Osteoblast (primary cell): ENCODE data around the gene ADD2. TPM values are rescaled to one million over a fixed set of nuclear protein-coding genes. Genes with fewer than 3 reads are reported as not detected.

Experiments used
- DNase-seq: peaks from one replicate; pipeline ENCODE4 v3.0.0; 2011; ENCODE audit warnings: low spot score, mixed read lengths; ENCODE audit not compliant: insufficient read length; ENCODE audit errors: missing footprints
- H2AFZ ChIP-seq: 2 replicates; pipeline ENCODE4 v1.6.0; 2011; ENCODE audit warnings: mild to moderate bottlenecking, low read length
- H3K27ac ChIP-seq: 2 replicates; pipeline ENCODE4 v1.5.1; 2011; ENCODE audit warnings: mild to moderate bottlenecking, low read depth, low read length, moderate library complexity
- H3K27me3 ChIP-seq: 2 replicates; pipeline ENCODE4 v1.6.0; 2012; ENCODE audit warnings: mild to moderate bottlenecking, control low read depth, inconsistent platforms, low read length, moderate library complexity; ENCODE audit not compliant: insufficient read depth
- H3K36me3 ChIP-seq: 2 replicates; pipeline ENCODE4 v1.5.1; 2011; ENCODE audit warnings: mild to moderate bottlenecking, low read length, control low read depth, moderate library complexity; ENCODE audit not compliant: insufficient read depth
- H3K4me1 ChIP-seq: 2 replicates; pipeline ENCODE4 v1.5.1; 2011; ENCODE audit warnings: mild to moderate bottlenecking, low read length, control low read depth, moderate library complexity; ENCODE audit not compliant: insufficient read depth
- H3K4me2 ChIP-seq: 2 replicates; pipeline ENCODE4 v1.6.0; 2011; ENCODE audit warnings: mild to moderate bottlenecking, low read length; ENCODE audit not compliant: insufficient read depth
- H3K4me3 ChIP-seq: fragments of 200-600 bp; sonication (generic); 3 replicates; pipeline ENCODE4 v1.5.1; 2012; ENCODE audit warnings: mild to moderate bottlenecking, low read length, inconsistent platforms; ENCODE audit not compliant: insufficient read depth
- H3K79me2 ChIP-seq: 2 replicates; pipeline ENCODE4 v1.6.0; 2012; ENCODE audit warnings: mild to moderate bottlenecking, low read length, control low read depth, inconsistent platforms; ENCODE audit not compliant: insufficient read depth
- H3K9me3 ChIP-seq: 2 replicates; pipeline ENCODE4 v1.5.1; 2011; ENCODE audit warnings: low read depth, low read length, control low read depth
- H4K20me1 ChIP-seq: 2 replicates; pipeline ENCODE4 v1.6.0; 2012; ENCODE audit warnings: mild to moderate bottlenecking, low read length, control low read depth; ENCODE audit not compliant: insufficient read depth
- CTCF ChIP-seq: IDR thresholded peaks from 2 replicates; pipeline ENCODE4 v1.5.1; 2011; ENCODE audit warnings: mild to moderate bottlenecking, low read depth, low read length, moderate library complexity; ENCODE audit errors: extremely low read depth
- small RNA-seq: library from RNA; depleted of rRNA; stranded (forward); fragments of <200 nt; gene quantifications from one replicate; pipeline ENCODE3, GENCODE V24; 2012
- total RNA-seq: library from RNA; depleted of rRNA; stranded (reverse); fragments of >200 nt; gene quantifications from 2 replicates; pipeline ENCODE4 v1.2.3, GENCODE V29; 2012

Gene ADD2
- total RNA-seq, 1 donor: not detected

GRCh38 chr2:70613521-70613920 is 154.5 kb downstream of the ADD2 start:
- Histone ChIP-seq H3K79me2 (no peaks in the 10 kb centered on the region), H3K4me2 (no peak overlapping the region), H3K27ac (no peak overlapping the region), H3K27me3 (peaks cover 19% of the 10 kb centered on the region), H3K4me3 (no peak overlapping the region), H3K9me3 (no peaks in the 10 kb centered on the region), H3K4me1 (no peaks in the 10 kb centered on the region), H4K20me1 (no peaks in the 10 kb centered on the region), H2AFZ (no peak overlapping the region), H3K36me3 (no peaks in the 10 kb centered on the region)
- no peak for DNase-seq
- TF ChIP-seq CTCF: no peak

GRCh38 chr2:70612574-70612973 is 155.4 kb downstream of the ADD2 start:
- H3K27ac ChIP-seq: no peak overlapping the region
- no peaks in the 10 kb centered on the region for H3K79me2 ChIP-seq
- no peaks in the 10 kb centered on the region for H3K36me3 ChIP-seq
- H4K20me1 ChIP-seq: no peaks in the 10 kb centered on the region
- no peaks in the 10 kb centered on the region for H3K4me1 ChIP-seq
- peaks cover 19% of the 10 kb centered on the region for H3K27me3 ChIP-seq
- no peak overlapping the region for H2AFZ ChIP-seq
- no peak for TF ChIP-seq CTCF
- no peak overlapping the region for H3K4me3 ChIP-seq
- H3K4me2 ChIP-seq: no peak overlapping the region
- H3K9me3 ChIP-seq: no peaks in the 10 kb centered on the region
- DNase-seq: no peak

DNA sequence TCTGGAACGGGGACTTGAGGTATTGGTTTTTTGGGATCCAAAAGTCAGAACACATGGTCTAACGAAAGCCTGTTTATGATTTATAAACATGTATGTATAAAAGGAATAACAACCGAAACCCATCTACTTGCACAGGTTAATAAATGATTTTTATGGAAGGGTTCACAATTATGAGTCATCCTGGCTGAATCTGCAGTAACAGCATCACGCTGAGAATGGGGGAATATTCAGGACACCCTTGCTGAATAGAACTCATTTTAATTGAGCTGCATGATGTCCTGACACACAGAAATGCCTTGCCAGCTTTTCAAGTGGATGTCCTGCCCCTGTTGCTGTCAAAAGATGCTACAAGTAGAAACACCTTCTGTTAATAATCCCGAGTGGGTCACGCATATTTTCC is 159.6 kb downstream of the ADD2 start:
- DNase-seq: no peak
- Histone ChIP-seq H3K9me3 (no peaks in the 10 kb centered on the region), H3K27ac (no peak overlapping the region), H3K79me2 (no peaks in the 10 kb centered on the region), H4K20me1 (no peaks in the 10 kb centered on the region), H3K4me3 (no peak overlapping the region), H3K4me2 (no peak overlapping the region), H3K4me1 (peaks cover 3% of the 10 kb centered on the region), H2AFZ (no peak overlapping the region), H3K27me3 (peaks cover 17% of the 10 kb centered on the region), H3K36me3 (no peaks in the 10 kb centered on the region)
- no peak for TF ChIP-seq CTCF

DNA sequence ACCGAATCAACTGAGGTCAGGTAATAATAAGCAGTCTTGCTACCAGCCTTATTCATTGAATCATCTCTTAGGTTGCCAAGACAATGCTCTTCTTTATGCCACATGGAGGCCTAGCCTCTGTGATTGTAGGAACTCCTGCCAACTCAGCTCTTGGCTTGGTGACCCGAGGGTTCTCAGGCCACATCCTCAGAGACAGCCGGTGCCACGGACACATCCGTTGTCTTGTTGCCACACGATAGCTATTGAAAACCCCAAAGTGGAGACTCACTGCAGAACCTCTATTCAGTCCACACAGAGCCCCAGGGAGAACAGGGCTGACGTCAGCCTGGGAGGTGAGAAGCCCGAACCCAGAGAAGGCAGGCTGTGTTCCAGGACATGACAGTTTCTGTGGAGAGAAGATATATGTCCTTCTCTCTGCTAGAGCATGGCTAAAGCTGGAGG is 160.9 kb downstream of the ADD2 start:
- Histone ChIP-seq H2AFZ (no peak overlapping the region), H3K4me1 (peaks cover 3% of the 10 kb centered on the region), H3K36me3 (no peaks in the 10 kb centered on the region), H3K4me2 (no peak overlapping the region), H3K79me2 (no peaks in the 10 kb centered on the region), H3K27me3 (peaks cover 14% of the 10 kb centered on the region), H3K27ac (no peak overlapping the region), H3K9me3 (no peaks in the 10 kb centered on the region), H4K20me1 (no peaks in the 10 kb centered on the region), H3K4me3 (no peak overlapping the region)
- DNase-seq: no peak
- no peak for TF ChIP-seq CTCF

Small RNA genes lying within 50 kb of the gene (small RNA-seq; reads per million reads assigned to genes)
- not detected for gene HMGN2P21

Other genes starting within 250 kb of the ADD2 start
- gene TGFA, start 214.4 kb downstream of the ADD2 start, total RNA-seq: not detected in 2 replicates
- not detected in 2 replicates for gene FIGLA, start 22.4 kb upstream of the ADD2 start, total RNA-seq
- not detected in 2 replicates for gene CLEC4F, start 52.4 kb upstream of the ADD2 start, total RNA-seq
- gene CD207, start 67.6 kb upstream of the ADD2 start, total RNA-seq: not detected in 2 replicates
- 4.1 and 4.3 TPM in 2 replicates for gene VAX2, start 132.4 kb upstream of the ADD2 start, total RNA-seq
- 0.88 and 2.5 TPM in 2 replicates for gene ATP6V1B1, start 167.7 kb upstream of the ADD2 start, total RNA-seq
- gene ANKRD53, start 210.4 kb upstream of the ADD2 start, total RNA-seq: 0.88 and 1.1 TPM in 2 replicates
- gene TEX261, start 226.7 kb upstream of the ADD2 start, total RNA-seq: 30.0 and 36.8 TPM in 2 replicates